ENCODE data around the gene CCDC107. TPM values are rescaled to one million over a fixed set of nuclear protein-coding genes. Genes with fewer than 3 reads are reported as not detected.

CCDC107 gene
- total RNA-seq, 6 experiments from 2014 or later = 10.0 to 24.2 (median 15.3) TPM

DNA sequence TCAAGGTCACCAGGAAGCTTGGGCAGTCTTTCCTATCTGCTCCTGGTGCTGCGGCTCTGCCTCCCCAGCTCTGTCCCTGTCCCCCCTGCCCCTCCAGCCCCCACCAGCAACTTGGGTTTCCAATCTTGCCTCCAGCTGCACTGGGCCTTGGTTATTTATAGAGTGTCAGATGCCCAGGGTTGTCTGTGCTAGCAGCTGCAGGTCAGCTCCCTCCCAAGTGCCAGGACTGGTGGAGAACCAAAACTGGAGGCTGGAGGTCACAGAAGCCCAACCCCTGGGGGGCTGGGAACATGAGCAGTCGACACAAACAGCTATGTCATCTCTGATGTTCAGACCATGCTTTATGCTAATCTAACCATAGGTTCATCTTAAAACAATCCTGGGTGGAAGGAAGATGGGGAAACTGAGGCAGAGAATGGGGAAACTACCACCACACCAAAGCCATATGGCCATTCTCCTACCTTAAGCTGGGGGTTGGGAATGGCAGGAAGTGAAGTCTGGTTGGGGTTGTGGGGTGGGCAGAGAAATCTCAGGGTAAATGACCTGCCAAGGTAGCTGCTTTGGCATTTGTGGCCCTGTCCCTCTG is 30.0 kb downstream of the CCDC107 start:
- no peak overlapping the region for H3K27ac ChIP-seq
- H3K36me3 ChIP-seq = no peaks in the 10 kb centered on the region

GRCh38 chr9:35688558-35689541 is 30.8 kb downstream of the CCDC107 start:
- intact Hi-C loops (cut with DNase I) = no loop called here
- Histone ChIP-seq H3K27me3 (no peaks in the 10 kb centered on the region), H3K4me1 (peaks cover 0 to 2% (median 0%) of the 10 kb centered on the region in 4 donors), H3K36me3 (no peaks in the 10 kb centered on the region), H3K27ac (peak overlapping the region in 1 of 3 donors; percentile 33), H3K9me3 (no peaks in the 10 kb centered on the region), H3K4me3 (peak overlapping the region in 2 of 3 donors; percentile 26 to 29)
- 91% methylated on average over 12 of the region's 12 CpGs for WGBS (ENCODE audit: insufficient coverage, low coverage, low lambda C conversion rate, missing lambda C conversion rate)
- DNase-seq (no peak), ATAC-seq (peak in 1 of 4 donors; percentile 36)
- no peak for TF ChIP-seq CTCF (IDR thresholded peaks at IDR 0.05)
- TF ChIP-seq POLR2A (IDR thresholded peaks at IDR 0.05) = no peak

More for the DNA sequence above, 30.0 kb downstream of the CCDC107 start:
- intact Hi-C loops (cut with DNase I) = no loop called here
- 75% methylated on average over 1 of the region's 2 CpGs for WGBS (ENCODE audit: insufficient coverage, low coverage, low lambda C conversion rate, missing lambda C conversion rate)
- no peak overlapping the region for H3K4me3 ChIP-seq
- no peaks in the 10 kb centered on the region for H3K27me3 ChIP-seq
- H3K4me1 ChIP-seq = peaks cover 0 to 2% (median 0%) of the 10 kb centered on the region in 4 donors
- no peak for ATAC-seq
- TF ChIP-seq POLR2A (IDR thresholded peaks at IDR 0.05) (no peak), CTCF (IDR thresholded peaks at IDR 0.05) (no peak)
- no peaks in the 10 kb centered on the region for H3K9me3 ChIP-seq
- no peak for DNase-seq

DNA sequence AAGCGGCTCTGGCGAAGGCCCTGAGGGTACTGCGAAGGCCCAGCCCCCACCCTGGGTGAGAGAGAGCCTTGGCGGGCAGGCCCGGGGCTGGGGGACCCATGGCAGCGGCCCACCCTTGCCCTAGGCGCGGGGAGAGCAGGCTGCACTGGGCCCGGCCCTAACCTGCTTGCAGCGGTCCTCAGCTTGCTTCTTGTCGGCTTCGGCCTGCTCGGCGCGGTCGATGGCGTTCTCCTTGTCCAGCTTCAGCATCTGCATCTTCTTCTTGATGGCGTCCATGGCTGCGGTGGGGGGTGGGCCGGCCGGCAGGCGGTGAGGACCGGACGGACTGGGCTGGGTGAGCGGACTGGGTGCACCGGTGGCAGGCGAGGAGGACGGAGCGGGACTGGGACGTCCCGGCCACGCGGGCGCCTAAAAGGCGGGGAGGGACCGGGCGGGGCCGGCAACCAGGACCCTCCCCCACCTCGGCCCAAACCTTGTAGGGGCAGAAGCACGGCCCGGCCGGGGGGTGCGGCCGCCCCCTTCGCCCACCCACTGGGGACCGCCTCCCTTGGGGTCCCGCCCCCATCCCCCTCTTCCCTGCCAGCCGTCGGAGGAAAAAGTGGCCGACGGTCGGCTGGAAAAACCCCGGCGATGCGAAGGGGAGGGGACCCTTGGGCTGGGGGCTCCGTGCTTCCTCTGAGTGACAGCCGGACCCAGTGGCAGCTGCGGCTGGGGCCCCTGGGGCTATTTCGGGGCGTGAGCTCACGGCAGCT is 31.6 kb downstream of the CCDC107 start, which contains the start of gene TPM2:
TSS of gene TPM2 (minus strand) at position 384 of the 752 bp plus-strand sequence. CDS start at position 276, 108 bp downstream.
- peak in 1 of 3 donors; percentile 47 for DNase-seq
- intact Hi-C loops (cut with DNase I) = no loop called here

More for the DNA sequence above, 31.6 kb downstream of the CCDC107 start, which contains the start of gene TPM2:
- H3K4me3 ChIP-seq = peak within 1 kb of the TSS; percentile 57 to 68 (median 63)
- no peaks in the 10 kb centered on the region for H3K9me3 ChIP-seq
- H3K36me3 ChIP-seq = no peaks in the 10 kb centered on the region
- H3K4me1 ChIP-seq = peaks cover 0 to 2% (median 0%) of the 10 kb centered on the region in 4 donors
- peak; percentile 5 to 21 (median 12) for ATAC-seq
- no peaks in the 10 kb centered on the region for H3K27me3 ChIP-seq
- H3K27ac ChIP-seq = peak within 1 kb of the TSS; percentile 62 to 80 (median 71)
- WGBS (ENCODE audit: insufficient coverage, low coverage, low lambda C conversion rate, missing lambda C conversion rate) = 80% methylated on average over 3 of the region's 61 CpGs
- TF ChIP-seq POLR2A (IDR thresholded peaks at IDR 0.05) (no peak), CTCF (IDR thresholded peaks at IDR 0.05) (no peak)

All from right lobe of liver (tissue), 6 donors.